GM12872 (cell line): Measurements from ENCODE around the gene KRT84.

Experiments used
- TF ChIP-seq, protein P1 (sequence below): IDR thresholded peaks from 3 replicates; pipeline ENCODE4 v1.5.1; 2011; ENCODE audit warnings: low read depth, mild to moderate bottlenecking, low read length, moderate library complexity; ENCODE audit not compliant: insufficient read depth

Gene KRT84, protein sequence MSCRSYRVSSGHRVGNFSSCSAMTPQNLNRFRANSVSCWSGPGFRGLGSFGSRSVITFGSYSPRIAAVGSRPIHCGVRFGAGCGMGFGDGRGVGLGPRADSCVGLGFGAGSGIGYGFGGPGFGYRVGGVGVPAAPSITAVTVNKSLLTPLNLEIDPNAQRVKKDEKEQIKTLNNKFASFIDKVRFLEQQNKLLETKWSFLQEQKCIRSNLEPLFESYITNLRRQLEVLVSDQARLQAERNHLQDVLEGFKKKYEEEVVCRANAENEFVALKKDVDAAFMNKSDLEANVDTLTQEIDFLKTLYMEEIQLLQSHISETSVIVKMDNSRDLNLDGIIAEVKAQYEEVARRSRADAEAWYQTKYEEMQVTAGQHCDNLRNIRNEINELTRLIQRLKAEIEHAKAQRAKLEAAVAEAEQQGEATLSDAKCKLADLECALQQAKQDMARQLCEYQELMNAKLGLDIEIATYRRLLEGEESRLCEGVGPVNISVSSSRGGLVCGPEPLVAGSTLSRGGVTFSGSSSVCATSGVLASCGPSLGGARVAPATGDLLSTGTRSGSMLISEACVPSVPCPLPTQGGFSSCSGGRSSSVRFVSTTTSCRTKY

DNA sequence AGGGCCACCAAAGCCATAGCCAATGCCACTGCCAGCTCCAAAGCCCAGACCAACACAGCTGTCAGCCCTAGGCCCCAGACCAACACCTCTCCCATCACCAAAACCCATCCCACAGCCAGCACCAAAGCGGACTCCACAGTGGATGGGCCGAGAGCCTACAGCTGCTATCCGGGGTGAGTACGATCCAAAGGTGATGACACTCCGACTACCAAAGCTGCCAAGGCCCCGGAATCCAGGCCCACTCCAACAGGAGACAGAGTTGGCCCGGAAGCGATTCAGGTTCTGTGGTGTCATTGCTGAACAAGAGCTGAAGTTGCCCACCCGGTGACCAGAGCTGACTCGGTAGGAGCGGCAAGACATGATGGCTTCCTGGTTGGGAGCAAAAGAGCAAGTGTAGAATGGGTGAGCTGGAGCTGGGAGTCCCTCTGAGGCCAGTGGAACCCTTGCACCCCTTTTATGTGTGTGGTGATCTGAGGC lies at the start of gene KRT84:
KRT84 (minus strand) TSS at position 427 of the 477 bp plus-strand sequence; CDS start at position 360, 67 bp downstream.
- TF ChIP-seq, protein P1, sequence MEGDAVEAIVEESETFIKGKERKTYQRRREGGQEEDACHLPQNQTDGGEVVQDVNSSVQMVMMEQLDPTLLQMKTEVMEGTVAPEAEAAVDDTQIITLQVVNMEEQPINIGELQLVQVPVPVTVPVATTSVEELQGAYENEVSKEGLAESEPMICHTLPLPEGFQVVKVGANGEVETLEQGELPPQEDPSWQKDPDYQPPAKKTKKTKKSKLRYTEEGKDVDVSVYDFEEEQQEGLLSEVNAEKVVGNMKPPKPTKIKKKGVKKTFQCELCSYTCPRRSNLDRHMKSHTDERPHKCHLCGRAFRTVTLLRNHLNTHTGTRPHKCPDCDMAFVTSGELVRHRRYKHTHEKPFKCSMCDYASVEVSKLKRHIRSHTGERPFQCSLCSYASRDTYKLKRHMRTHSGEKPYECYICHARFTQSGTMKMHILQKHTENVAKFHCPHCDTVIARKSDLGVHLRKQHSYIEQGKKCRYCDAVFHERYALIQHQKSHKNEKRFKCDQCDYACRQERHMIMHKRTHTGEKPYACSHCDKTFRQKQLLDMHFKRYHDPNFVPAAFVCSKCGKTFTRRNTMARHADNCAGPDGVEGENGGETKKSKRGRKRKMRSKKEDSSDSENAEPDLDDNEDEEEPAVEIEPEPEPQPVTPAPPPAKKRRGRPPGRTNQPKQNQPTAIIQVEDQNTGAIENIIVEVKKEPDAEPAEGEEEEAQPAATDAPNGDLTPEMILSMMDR = no peak

DNA sequence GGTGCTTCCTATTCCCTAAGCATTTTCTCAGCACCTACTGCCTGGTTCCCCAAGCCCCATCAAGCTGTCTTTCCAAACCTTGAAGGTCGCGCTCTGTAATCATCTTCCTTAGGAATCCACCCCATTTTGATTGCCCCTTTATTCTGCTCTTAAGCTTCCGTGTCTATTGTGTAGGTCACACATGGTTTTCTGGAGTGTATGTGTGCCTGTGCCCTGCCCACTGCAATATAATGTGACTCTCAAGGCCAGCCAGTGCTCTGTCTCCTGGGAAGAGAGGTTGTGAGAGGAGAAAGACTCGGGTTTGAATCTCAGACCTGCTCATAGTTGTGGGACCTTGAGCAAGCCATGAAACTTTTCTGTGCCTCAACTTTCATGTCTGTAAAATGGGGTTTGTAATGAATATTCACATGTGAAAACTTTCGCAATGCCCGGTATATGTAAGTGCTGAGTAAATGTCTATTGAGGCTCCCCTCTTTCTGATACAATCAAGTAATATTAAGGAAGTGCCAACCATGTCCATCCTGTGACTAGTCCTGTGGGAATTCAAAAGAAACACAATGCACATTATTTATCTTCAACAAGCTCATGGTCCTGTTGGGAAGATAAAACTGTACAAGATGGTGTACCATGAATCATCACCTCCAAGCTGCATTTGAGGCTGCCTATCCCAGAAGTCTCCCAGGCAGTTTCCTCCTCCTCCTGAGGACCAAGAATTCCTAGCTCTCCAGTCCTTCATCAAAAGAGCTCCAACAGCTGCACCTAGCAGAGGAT lies 49.5 kb upstream of the KRT84 start:
- TF ChIP-seq, protein P1 = no peak

DNA sequence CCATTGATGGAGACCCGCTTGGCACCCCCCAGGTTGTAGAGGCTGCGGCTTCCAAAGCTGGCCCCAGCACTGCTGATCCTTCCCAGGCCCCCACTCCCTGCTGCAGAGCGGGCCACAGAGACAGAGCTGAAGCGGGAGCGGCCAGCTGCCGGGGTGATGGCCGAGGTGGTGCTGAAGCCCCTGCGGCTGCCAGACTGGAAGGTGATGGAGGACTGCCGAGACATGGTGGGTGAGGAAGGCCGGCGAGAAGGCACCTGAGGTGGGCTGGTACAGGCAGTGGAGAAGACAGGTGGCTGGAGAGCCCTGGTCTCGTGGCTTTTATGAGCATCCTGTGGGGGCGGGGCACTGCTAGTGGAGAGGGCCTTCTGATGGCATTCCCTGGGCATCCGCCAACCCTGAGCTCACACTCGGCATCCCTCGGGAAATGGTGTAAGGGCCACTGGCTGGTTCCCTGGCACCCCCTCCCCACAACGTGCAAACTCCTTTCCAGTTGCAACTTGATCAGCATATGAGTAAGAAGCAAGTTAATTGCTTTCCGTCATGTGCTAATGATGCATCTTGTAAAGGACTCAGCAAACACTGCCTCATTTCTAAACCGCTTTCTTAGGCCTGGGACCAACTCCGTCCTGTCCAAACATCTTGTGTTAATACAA lies 48.8 kb upstream of the KRT84 start, which contains the start of gene KRT75:
KRT75 (minus strand) TSS at position 291 of the 653 bp plus-strand sequence; CDS start at position 224, 67 bp downstream.
- TF ChIP-seq, protein P1 = no peak

DNA sequence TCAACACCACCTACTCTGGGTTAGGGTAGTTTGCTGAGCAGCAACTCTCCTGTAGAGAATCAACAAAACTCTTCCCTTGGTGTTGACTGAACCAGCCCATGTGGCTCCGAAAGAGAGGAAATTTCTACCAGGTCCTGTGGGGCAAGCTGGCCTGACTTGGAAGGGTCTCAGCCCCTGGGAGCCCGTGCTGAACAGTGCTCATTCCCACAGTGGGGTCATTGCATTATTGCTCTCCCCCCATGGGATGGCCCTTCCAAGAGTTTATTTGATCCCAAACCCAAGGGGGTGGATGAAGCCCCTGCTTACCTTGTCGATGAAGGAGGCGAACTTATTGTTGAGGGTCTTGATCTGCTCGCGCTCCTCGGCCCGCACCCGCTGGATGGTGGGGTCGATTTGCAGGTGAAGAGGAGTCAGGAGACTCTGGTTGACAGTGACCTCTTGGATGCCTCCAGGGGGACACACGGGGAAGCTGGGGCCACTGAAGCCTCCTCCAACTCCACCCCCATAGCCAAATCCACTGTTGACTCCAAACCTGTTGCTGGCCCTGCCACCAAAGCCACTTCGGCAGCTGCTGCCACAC lies 48.1 kb upstream of the KRT84 start:
- TF ChIP-seq, protein P1 = no peak

DNA sequence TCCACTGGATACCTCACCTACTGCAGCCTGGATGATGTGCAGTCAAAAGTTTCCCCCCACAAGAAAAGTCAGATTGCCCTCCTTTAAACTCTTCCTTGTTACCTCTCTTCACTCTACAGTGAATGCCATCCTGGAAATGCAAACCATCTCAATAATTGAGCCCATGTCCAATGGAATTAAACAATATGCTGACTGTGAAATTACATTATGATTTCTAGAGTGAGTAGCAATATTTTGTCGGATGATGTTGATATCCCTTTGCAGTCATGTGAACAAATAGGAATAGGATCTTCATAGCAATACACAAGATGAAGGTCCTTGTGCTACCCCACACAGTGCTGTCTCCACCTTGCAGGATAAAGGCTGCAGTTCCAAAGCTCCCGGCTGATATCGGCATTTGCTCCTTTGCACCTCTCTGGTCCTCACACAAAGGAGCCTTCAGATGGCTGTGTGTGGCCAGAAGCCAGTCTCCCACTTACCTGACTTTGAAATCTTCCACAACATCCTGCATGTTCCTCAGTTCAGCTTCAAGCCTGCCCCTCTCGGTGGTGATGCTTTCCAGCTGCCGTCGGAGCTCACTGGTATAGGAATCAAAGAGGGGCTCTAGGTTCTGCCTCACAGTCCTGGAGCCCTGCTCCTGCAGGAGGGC lies 47.2 kb upstream of the KRT84 start:
- TF ChIP-seq, protein P1 = no peak

DNA sequence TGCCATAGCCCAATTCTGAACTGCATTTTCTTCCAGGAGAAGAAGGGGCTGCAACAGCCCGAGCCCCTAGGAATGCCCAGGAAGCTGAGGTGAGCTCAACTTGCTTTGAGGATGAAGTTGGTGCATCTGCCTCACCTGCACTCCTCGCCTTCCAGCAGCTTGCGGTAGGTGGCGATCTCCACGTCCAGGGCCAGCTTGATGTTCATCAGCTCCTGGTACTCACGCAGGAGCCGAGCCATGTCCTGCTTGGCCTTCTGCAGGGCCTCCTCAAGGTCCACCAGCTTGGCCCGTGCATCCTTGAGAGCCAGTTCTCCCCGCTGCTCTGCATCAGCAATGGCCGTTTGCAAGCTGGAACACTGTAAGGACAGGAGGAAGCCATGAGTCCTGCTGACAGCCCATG lies 42.7 kb upstream of the KRT84 start:
- TF ChIP-seq, protein P1 = 0 out of 3 replicates have a peak, but pooled peaks have one; percentile 8
